ENCODE measurements around the gene RAE1. TPM values are rescaled to one million over a fixed set of nuclear protein-coding genes. Genes with fewer than 3 reads are reported as not detected.
A peak's percentile ranks its signal among the peaks of the same experiment; 100 is the strongest.

RAE1 gene
- total and polyA plus RNA-seq, 2 donors = 22.3 to 39.1 TPM

DNA sequence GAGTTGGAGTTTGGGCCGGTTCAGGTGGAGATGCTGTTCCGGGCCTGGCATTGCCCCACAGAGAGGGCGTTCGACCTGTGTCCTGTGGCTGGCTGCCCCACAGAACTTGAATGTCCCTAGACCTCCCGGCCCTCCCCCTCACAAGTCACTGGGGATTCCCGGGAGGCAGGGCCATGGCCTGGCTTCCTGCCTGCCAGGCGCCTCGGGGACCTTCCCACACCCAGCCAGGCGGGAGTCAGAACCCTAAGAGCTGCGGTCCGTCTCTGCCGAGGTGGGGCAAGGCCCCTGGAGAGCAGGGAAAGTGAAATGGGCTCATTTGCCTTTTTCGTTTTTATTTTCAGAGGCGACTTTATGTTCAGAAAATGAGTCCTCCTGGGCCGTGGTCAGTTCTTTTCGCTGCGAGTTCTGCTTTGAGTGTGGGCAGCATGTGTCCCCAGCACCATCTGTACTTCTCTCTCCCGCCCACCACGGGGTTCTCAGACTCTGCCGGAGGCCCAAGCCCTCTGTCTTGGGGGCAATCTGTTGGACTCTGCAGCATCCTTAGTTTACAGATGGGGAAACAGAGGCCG lies 48.6 kb downstream of the RAE1 start:
- Histone ChIP-seq H3K27me3 (ENCODE audit: control insufficient read depth in 2 of 2, insufficient read depth in 1 of 2, low read length in 1 of 2) (no peaks in the 10 kb centered on the region), H3K27ac (ENCODE audit: low read depth in 1 of 2, low read length in 1 of 2) (peak overlapping the region; percentile 95 to 97), H3K4me3 (ENCODE audit: low read length in 2 of 2) (peak overlapping the region; percentile 41 to 43), H3K36me3 (ENCODE audit: control insufficient read depth in 2 of 2, insufficient read depth in 2 of 2, low read length in 1 of 2) (peaks cover 82 to 83% of the 10 kb centered on the region in 2 donors), H3K4me1 (ENCODE audit: control insufficient read depth in 2 of 2, insufficient read depth in 2 of 2, low read length in 2 of 2) (peaks cover 47 to 74% of the 10 kb centered on the region in 2 donors), H3K9me3 (ENCODE audit: control insufficient read depth in 2 of 2, insufficient read depth in 1 of 2, low read length in 1 of 2) (no peaks in the 10 kb centered on the region)
- no peak for DNase-seq (ENCODE audit: low read depth in 6 of 9, low spot score in 9 of 9)
- 91% methylated on average over 21 of the region's 21 CpGs for WGBS

GRCh38 chr20:57400231-57400701 lies 49.2 kb downstream of the RAE1 start:
- Histone ChIP-seq H3K27me3 (ENCODE audit: control insufficient read depth in 2 of 2, insufficient read depth in 1 of 2, low read length in 1 of 2) (no peaks in the 10 kb centered on the region), H3K4me3 (ENCODE audit: low read length in 2 of 2) (no peak overlapping the region), H3K9me3 (ENCODE audit: control insufficient read depth in 2 of 2, insufficient read depth in 1 of 2, low read length in 1 of 2) (no peaks in the 10 kb centered on the region), H3K27ac (ENCODE audit: low read depth in 1 of 2, low read length in 1 of 2) (peak overlapping the region in 1 of 2 donors; percentile 97), H3K4me1 (ENCODE audit: control insufficient read depth in 2 of 2, insufficient read depth in 2 of 2, low read length in 2 of 2) (peaks cover 42 to 68% of the 10 kb centered on the region in 2 donors), H3K36me3 (ENCODE audit: control insufficient read depth in 2 of 2, insufficient read depth in 2 of 2, low read length in 1 of 2) (peaks cover 82 to 83% of the 10 kb centered on the region in 2 donors)
- 89% methylated on average over 11 of the region's 11 CpGs for WGBS
- no peak for DNase-seq (ENCODE audit: low read depth in 6 of 9, low spot score in 9 of 9)

DNA sequence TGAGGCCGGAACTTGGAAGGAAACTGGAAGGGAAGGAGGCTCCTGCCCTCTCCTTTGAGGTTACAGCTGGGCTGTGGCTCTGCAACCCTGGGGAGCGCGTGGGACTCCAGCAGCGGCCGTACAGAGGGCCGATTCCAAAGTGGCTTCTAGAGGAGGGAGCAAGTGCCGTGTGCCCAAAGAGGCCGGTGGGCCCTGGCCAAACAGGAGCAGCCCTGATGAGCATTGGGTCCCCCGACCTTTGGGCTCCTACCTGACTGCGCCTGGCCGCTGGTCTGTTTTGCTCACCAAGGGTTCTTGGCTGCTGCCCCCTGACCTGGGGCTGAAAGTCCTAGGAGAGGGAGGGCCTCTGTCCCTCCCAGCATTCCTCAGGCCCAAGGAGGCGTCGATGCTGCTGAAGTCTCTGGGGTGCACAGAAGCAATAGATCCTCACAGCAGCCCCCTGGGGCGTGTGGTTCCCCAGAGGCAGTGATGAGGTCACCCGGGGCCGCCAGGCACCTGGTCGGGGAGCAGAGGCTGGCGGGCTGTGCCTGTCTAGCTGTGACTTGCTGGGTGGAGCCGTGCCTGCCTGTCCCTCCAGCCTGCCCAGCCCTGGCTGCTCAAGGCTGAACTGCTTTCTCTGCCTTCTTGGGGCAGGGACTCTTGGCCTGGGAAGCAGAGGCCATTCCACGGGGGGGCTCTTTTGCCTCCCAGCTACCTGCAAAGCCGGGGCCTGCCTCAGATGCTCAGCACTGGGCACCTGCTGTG lies 49.9 kb downstream of the RAE1 start:
- Histone ChIP-seq H3K27ac (ENCODE audit: low read depth in 1 of 2, low read length in 1 of 2) (no peak overlapping the region), H3K4me1 (ENCODE audit: control insufficient read depth in 2 of 2, insufficient read depth in 2 of 2, low read length in 2 of 2) (peaks cover 35 to 61% of the 10 kb centered on the region in 2 donors), H3K36me3 (ENCODE audit: control insufficient read depth in 2 of 2, insufficient read depth in 2 of 2, low read length in 1 of 2) (peaks cover 82 to 83% of the 10 kb centered on the region in 2 donors)

GRCh38 chr20:57401565-57401918 lies 50.5 kb downstream of the RAE1 start:
- no peaks in the 10 kb centered on the region for H3K27me3 ChIP-seq (ENCODE audit: control insufficient read depth in 2 of 2, insufficient read depth in 1 of 2, low read length in 1 of 2)
- H3K4me3 ChIP-seq (ENCODE audit: low read length in 2 of 2) = no peak overlapping the region
- 97% methylated on average over 7 of the region's 7 CpGs for WGBS
- DNase-seq (ENCODE audit: low read depth in 6 of 9, low spot score in 9 of 9) = no peak
- H3K36me3 ChIP-seq (ENCODE audit: control insufficient read depth in 2 of 2, insufficient read depth in 2 of 2, low read length in 1 of 2) = peaks cover 82 to 83% of the 10 kb centered on the region in 2 donors
- no peaks in the 10 kb centered on the region for H3K9me3 ChIP-seq (ENCODE audit: control insufficient read depth in 2 of 2, insufficient read depth in 1 of 2, low read length in 1 of 2)
- no peak overlapping the region for H3K27ac ChIP-seq (ENCODE audit: low read depth in 1 of 2, low read length in 1 of 2)
- H3K4me1 ChIP-seq (ENCODE audit: control insufficient read depth in 2 of 2, insufficient read depth in 2 of 2, low read length in 2 of 2) = peaks cover 33 to 55% of the 10 kb centered on the region in 2 donors

More for the DNA sequence above, 49.9 kb downstream of the RAE1 start:
- 87% methylated on average over 21 of the region's 21 CpGs for WGBS
- DNase-seq (ENCODE audit: low read depth in 6 of 9, low spot score in 9 of 9) = peak in 1 of 9 donors; percentile 44
- H3K9me3 ChIP-seq (ENCODE audit: control insufficient read depth in 2 of 2, insufficient read depth in 1 of 2, low read length in 1 of 2) = no peaks in the 10 kb centered on the region
- no peak overlapping the region for H3K4me3 ChIP-seq (ENCODE audit: low read length in 2 of 2)
- H3K27me3 ChIP-seq (ENCODE audit: control insufficient read depth in 2 of 2, insufficient read depth in 1 of 2, low read length in 1 of 2) = no peaks in the 10 kb centered on the region

DNA sequence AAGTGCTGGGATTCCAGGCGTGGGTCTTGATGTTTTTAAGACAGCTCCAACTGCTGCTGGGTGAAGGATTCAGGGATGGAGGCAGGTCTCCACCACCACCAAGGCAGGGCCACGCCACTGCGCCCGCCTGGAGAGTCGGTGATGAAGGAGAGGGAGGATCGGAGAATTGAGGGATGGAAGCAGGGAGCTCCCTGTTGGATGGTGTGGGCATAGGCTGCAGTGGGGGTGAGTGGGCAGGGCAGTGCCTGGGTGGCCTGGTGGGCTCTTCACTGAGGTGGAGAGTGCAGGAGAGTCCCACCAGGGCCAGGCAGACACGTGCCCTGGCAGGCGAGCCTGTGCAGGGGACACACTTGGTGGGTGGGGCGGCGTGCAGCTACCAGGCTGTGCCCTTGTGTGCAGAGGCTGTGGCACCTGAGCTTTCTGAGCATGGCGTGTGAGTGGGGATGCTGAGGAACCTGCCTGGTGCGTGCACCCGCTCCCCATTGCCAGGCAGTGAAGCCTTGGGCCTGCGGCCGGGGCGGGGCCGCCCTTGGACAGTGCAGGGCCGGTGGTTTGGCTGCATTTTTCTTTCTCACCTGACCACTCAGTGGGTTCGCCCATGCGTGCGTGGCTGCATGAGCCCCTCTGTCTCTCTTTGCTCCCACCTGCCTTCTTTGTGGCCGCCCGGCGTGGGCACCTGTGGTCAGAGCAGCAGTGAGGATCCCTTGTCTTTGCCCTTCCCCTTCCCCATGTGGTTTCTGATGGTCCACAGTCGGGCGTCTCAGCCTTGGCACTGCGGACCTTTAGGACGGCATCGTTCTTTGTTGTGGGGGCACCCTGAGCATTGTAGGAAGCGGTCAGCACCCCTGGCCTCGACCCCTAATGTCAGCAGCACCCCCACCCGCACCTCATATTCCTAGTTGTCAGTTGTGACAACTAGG lies 51.4 kb downstream of the RAE1 start:
- WGBS = 99% methylated on average over 32 of the region's 32 CpGs
- H3K4me1 ChIP-seq (ENCODE audit: control insufficient read depth in 2 of 2, insufficient read depth in 2 of 2, low read length in 2 of 2) = peaks cover 24 to 46% of the 10 kb centered on the region in 2 donors
- H3K27me3 ChIP-seq (ENCODE audit: control insufficient read depth in 2 of 2, insufficient read depth in 1 of 2, low read length in 1 of 2) = no peaks in the 10 kb centered on the region
- no peak overlapping the region for H3K4me3 ChIP-seq (ENCODE audit: low read length in 2 of 2)
- no peaks in the 10 kb centered on the region for H3K9me3 ChIP-seq (ENCODE audit: control insufficient read depth in 2 of 2, insufficient read depth in 1 of 2, low read length in 1 of 2)
- DNase-seq (ENCODE audit: low read depth in 6 of 9, low spot score in 9 of 9) = no peak
- peaks cover 78 to 83% of the 10 kb centered on the region in 2 donors for H3K36me3 ChIP-seq (ENCODE audit: control insufficient read depth in 2 of 2, insufficient read depth in 2 of 2, low read length in 1 of 2)
- H3K27ac ChIP-seq (ENCODE audit: low read depth in 1 of 2, low read length in 1 of 2) = no peak overlapping the region

- DNase-seq (ENCODE audit: low read depth in 6 of 9, low spot score in 9 of 9) = no peak
- Histone ChIP-seq H3K27ac (ENCODE audit: low read depth in 1 of 2, low read length in 1 of 2) (no peak overlapping the region), H3K4me1 (ENCODE audit: control insufficient read depth in 2 of 2, insufficient read depth in 2 of 2, low read length in 2 of 2) (peaks cover 21 to 39% of the 10 kb centered on the region in 2 donors), H3K27me3 (ENCODE audit: control insufficient read depth in 2 of 2, insufficient read depth in 1 of 2, low read length in 1 of 2) (no peaks in the 10 kb centered on the region), H3K9me3 (ENCODE audit: control insufficient read depth in 2 of 2, insufficient read depth in 1 of 2, low read length in 1 of 2) (no peaks in the 10 kb centered on the region), H3K4me3 (ENCODE audit: low read length in 2 of 2) (no peak overlapping the region), H3K36me3 (ENCODE audit: control insufficient read depth in 2 of 2, insufficient read depth in 2 of 2, low read length in 1 of 2) (peaks cover 83 to 90% of the 10 kb centered on the region in 2 donors)
- 91% methylated on average over 10 of the region's 10 CpGs for WGBS
These were observed 52.2 kb downstream of the RAE1 start for GRCh38 chr20:57403216-57403615.

- no peak overlapping the region for H3K4me3 ChIP-seq (ENCODE audit: low read length in 2 of 2)
- H3K9me3 ChIP-seq (ENCODE audit: control insufficient read depth in 2 of 2, insufficient read depth in 1 of 2, low read length in 1 of 2) = no peaks in the 10 kb centered on the region
- H3K4me1 ChIP-seq (ENCODE audit: control insufficient read depth in 2 of 2, insufficient read depth in 2 of 2, low read length in 2 of 2) = peaks cover 17 to 31% of the 10 kb centered on the region in 2 donors
- no peaks in the 10 kb centered on the region for H3K27me3 ChIP-seq (ENCODE audit: control insufficient read depth in 2 of 2, insufficient read depth in 1 of 2, low read length in 1 of 2)
- WGBS = 98% methylated on average over 11 of the region's 11 CpGs
- peaks cover 88 to 96% of the 10 kb centered on the region in 2 donors for H3K36me3 ChIP-seq (ENCODE audit: control insufficient read depth in 2 of 2, insufficient read depth in 2 of 2, low read length in 1 of 2)
- H3K27ac ChIP-seq (ENCODE audit: low read depth in 1 of 2, low read length in 1 of 2) = no peak overlapping the region
- DNase-seq (ENCODE audit: low read depth in 6 of 9, low spot score in 9 of 9) = no peak
These were observed 53.0 kb downstream of the RAE1 start for GRCh38 chr20:57404006-57404405.

- no peak for DNase-seq (ENCODE audit: low read depth in 6 of 9, low spot score in 9 of 9)
- Histone ChIP-seq H3K4me1 (ENCODE audit: control insufficient read depth in 2 of 2, insufficient read depth in 2 of 2, low read length in 2 of 2) (peaks cover 11 to 25% of the 10 kb centered on the region in 2 donors), H3K9me3 (ENCODE audit: control insufficient read depth in 2 of 2, insufficient read depth in 1 of 2, low read length in 1 of 2) (no peaks in the 10 kb centered on the region), H3K27ac (ENCODE audit: low read depth in 1 of 2, low read length in 1 of 2) (no peak overlapping the region), H3K27me3 (ENCODE audit: control insufficient read depth in 2 of 2, insufficient read depth in 1 of 2, low read length in 1 of 2) (no peaks in the 10 kb centered on the region), H3K36me3 (ENCODE audit: control insufficient read depth in 2 of 2, insufficient read depth in 2 of 2, low read length in 1 of 2) (peaks cover 88 to 97% of the 10 kb centered on the region in 2 donors), H3K4me3 (ENCODE audit: low read length in 2 of 2) (no peak overlapping the region)
- WGBS = 98% methylated on average over 22 of the region's 22 CpGs
These were observed 53.5 kb downstream of the RAE1 start for GRCh38 chr20:57404419-57405072.
